Peyer's patch (tissue), 4 donors: Measurements from ENCODE around the gene CCKAR.

Experiments
- POLR2A ChIP-seq, 2 donors: fragments of 450-650 bp; IDR thresholded peaks; one replicate each; pipeline ENCODE4 v1.5.1; 2017; ENCODE audit warnings: antibody characterized with exemption in 2 of 2, mild to moderate bottlenecking in 2 of 2, moderate library complexity in 2 of 2
- TF ChIP-seq, protein P1 (sequence below), 6 experiments: fragments of 450-650 bp in 4 of 6; fragments of 200-600 bp in 2 of 6; sonication (generic) in 1 of 6; IDR thresholded peaks; one replicate each; pipeline ENCODE4 v1.5.1; 2017 to 2019; ENCODE audit warnings: antibody characterized with exemption in 6 of 6, mild to moderate bottlenecking in 3 of 6, moderate library complexity in 1 of 6

DNA sequence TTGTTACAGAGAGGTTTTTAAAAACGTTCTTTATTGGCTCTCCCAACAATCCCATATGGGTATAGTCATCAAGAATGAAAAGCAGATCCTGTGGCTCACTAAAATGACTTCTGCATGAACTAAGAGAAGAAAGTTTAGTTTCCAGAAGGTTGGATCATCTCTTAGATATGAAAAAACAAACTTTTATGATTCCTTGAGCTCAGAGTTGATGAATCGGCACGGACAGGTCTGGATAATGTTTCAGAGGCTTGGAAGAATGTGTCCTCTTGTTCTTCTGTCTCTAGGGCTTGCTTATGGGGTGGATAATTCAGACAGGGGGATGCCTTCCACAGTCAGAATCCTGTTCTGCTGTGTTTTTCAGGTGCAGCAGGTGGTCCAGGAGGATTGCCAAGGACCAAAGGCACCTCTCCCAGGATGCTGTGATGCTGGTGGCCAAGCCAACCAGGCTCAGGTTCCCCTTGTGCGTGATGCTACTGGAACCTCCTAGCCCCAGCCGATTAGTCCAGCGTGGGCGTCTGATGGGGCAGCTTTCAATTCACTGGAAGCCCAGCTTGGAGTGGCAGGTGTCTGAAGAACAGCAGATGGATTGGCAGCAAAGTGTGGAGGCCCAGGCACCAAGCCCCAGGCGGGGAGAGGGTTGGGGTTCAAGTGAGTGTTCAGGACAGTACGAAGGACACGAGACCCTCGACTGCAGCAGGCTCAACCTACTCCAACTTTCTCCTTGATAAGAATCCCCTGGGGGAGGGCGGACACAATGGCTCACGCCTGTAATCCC lies 30.3 kb downstream of the CCKAR start:
- no peak for TF ChIP-seq POLR2A (IDR thresholded peaks at IDR 0.05)
- TF ChIP-seq, protein P1, sequence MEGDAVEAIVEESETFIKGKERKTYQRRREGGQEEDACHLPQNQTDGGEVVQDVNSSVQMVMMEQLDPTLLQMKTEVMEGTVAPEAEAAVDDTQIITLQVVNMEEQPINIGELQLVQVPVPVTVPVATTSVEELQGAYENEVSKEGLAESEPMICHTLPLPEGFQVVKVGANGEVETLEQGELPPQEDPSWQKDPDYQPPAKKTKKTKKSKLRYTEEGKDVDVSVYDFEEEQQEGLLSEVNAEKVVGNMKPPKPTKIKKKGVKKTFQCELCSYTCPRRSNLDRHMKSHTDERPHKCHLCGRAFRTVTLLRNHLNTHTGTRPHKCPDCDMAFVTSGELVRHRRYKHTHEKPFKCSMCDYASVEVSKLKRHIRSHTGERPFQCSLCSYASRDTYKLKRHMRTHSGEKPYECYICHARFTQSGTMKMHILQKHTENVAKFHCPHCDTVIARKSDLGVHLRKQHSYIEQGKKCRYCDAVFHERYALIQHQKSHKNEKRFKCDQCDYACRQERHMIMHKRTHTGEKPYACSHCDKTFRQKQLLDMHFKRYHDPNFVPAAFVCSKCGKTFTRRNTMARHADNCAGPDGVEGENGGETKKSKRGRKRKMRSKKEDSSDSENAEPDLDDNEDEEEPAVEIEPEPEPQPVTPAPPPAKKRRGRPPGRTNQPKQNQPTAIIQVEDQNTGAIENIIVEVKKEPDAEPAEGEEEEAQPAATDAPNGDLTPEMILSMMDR (IDR thresholded peaks at IDR 0.05): no peak
